Loucy (cell line): ENCODE data around the gene FES.
"Not testable (repeated sequence)": the region's sequence is repeated elsewhere in the genome, so short reads cannot be mapped to it uniquely, and the experiment has no call there.

Experiments used
- CTCF ChIP-seq: fragments of 200-600 bp; sonication (generic); conservative IDR thresholded peaks from 2 replicates; pipeline ENCODE4 v1.5.1; 2014; ENCODE audit warnings: mild to moderate bottlenecking, antibody characterized with exemption, low read length
- EZH2phosphoT487 ChIP-seq: fragments of 200-600 bp; IDR thresholded peaks from 2 replicates; pipeline ENCODE4 v1.6.1; 2018; ENCODE audit warnings: antibody characterized with exemption, mild to moderate bottlenecking, moderate library complexity, borderline replicate concordance

- not testable (repeated sequence) for TF ChIP-seq CTCF, EZH2phosphoT487
Measured at GRCh38 chr15:90922712-90923322, 38.5 kb downstream of the FES start.
